ENCODE measurements around the gene PXDN. TPM values are rescaled to one million over a fixed set of nuclear protein-coding genes. Genes with fewer than 3 reads are reported as not detected.

PXDN gene
- total RNA-seq, 1 experiment from 2014 or later = 125 TPM

GRCh38 chr2:1611886-1612285 is 132.4 kb downstream of the PXDN start:
- H3K9ac ChIP-seq (ENCODE audit: low read length) = no peak overlapping the region
- intact Hi-C loops (cut with micrococcal nuclease) = no loop called here
- TF ChIP-seq EZH2phosphoT487 (IDR thresholded peaks at IDR 0.05; ENCODE audit: borderline replicate concordance, low read length) (no peak), EZH2 (IDR thresholded peaks at IDR 0.05; ENCODE audit: low read length, unreplicated experiment) (no peak), CTCF (conservative IDR thresholded peaks at IDR 0.05; ENCODE audit: low read depth, low read length) (no peak)
- H2AFZ ChIP-seq (ENCODE audit: low read length) = no peak overlapping the region
- ATAC-seq (no peak), DNase-seq (no peak)
- no peaks in the 10 kb centered on the region for H3K27me3 ChIP-seq (ENCODE audit: low read length)
- no peak overlapping the region for H3K4me2 ChIP-seq (ENCODE audit: low read length)
- no peaks in the 10 kb centered on the region for H3K9me3 ChIP-seq (ENCODE audit: low read length)
- H3F3A ChIP-seq (ENCODE audit: low read length, unreplicated experiment) = no peaks in the 10 kb centered on the region
- H3K4me3 ChIP-seq (ENCODE audit: low read length) = no peak overlapping the region
- no peaks in the 10 kb centered on the region for H4K20me1 ChIP-seq (ENCODE audit: low read length)
- no TSS peak for BruUV-seq (replicated peaks)
- CTCF ChIA-PET = no interaction called here
- no peak overlapping the region for H3K27ac ChIP-seq (ENCODE audit: low read length)
- H3K9me2 ChIP-seq (replicated peaks; ENCODE audit: low read length) = no peaks in the 10 kb centered on the region
- H3K4me1 ChIP-seq (ENCODE audit: insufficient read depth, low read length) = peaks cover 21% of the 10 kb centered on the region
- POLR2A ChIA-PET (ENCODE audit: unreplicated experiment) = no interaction called here
- H3K79me2 ChIP-seq (ENCODE audit: low read length) = no peaks in the 10 kb centered on the region
- no peaks in the 10 kb centered on the region for H3K36me3 ChIP-seq (ENCODE audit: low read depth, low read length)

GRCh38 chr2:1610096-1610485 is 134.2 kb downstream of the PXDN start:
- intact Hi-C loops (cut with micrococcal nuclease) = no loop called here
- no peak for DNase-seq
- Histone ChIP-seq H3K27ac (ENCODE audit: low read length) (no peak overlapping the region), H2AFZ (ENCODE audit: low read length) (no peak overlapping the region), H3K9me2 (replicated peaks; ENCODE audit: low read length) (no peaks in the 10 kb centered on the region), H3K36me3 (ENCODE audit: low read depth, low read length) (no peaks in the 10 kb centered on the region), H3F3A (ENCODE audit: low read length, unreplicated experiment) (no peaks in the 10 kb centered on the region), H4K20me1 (ENCODE audit: low read length) (no peaks in the 10 kb centered on the region), H3K79me2 (ENCODE audit: low read length) (no peaks in the 10 kb centered on the region), H3K4me1 (ENCODE audit: insufficient read depth, low read length) (peaks cover 21% of the 10 kb centered on the region), H3K9me3 (ENCODE audit: low read length) (no peaks in the 10 kb centered on the region), H3K4me3 (ENCODE audit: low read length) (no peak overlapping the region), H3K27me3 (ENCODE audit: low read length) (no peaks in the 10 kb centered on the region), H3K9ac (ENCODE audit: low read length) (no peak overlapping the region), H3K4me2 (ENCODE audit: low read length) (no peak overlapping the region)
- TF ChIP-seq EZH2 (IDR thresholded peaks at IDR 0.05; ENCODE audit: low read length, unreplicated experiment) (no peak), EZH2phosphoT487 (IDR thresholded peaks at IDR 0.05; ENCODE audit: borderline replicate concordance, low read length) (no peak), CTCF (conservative IDR thresholded peaks at IDR 0.05; ENCODE audit: low read depth, low read length) (no peak)
- ChIA-PET CTCF (no interaction called here), POLR2A (ENCODE audit: unreplicated experiment) (no interaction called here)
- BruUV-seq (replicated peaks) = no TSS peak
- ATAC-seq = no peak

DNA sequence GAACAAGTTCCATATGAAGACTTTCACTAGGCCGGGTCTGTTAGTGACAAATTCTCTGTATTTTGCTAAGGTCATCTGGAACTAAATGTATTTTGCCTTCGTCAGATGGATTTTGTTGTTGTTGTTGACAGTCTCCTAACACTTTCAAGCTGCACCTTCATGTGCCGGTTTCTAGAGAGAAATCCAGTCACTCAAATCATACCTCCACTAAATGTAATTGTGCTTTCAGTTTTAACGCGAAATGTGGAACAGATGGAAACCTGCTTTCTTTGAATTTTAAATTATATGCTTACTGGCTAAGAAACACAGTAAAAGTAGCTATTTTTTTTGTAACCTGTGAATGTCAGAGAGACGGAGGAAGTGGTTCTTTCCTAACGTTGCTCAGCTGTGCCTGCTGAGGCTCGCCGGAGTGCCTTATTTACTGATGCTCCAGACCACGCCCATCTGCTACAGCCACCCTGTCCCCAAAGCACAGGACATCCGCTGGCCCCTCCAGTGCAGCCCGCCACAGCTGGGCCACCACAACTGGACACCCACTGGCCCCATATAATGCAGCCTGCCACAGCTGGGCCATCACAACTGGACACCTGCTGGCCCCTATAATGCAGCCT is 134.7 kb downstream of the PXDN start:
- POLR2A ChIA-PET (ENCODE audit: unreplicated experiment) = no interaction called here
- no peaks in the 10 kb centered on the region for H3K27me3 ChIP-seq (ENCODE audit: low read length)
- no peak overlapping the region for H3K4me2 ChIP-seq (ENCODE audit: low read length)
- CTCF ChIA-PET = no interaction called here
- intact Hi-C loops (cut with micrococcal nuclease) = no loop called here
- no peak overlapping the region for H3K4me3 ChIP-seq (ENCODE audit: low read length)
- no peaks in the 10 kb centered on the region for H4K20me1 ChIP-seq (ENCODE audit: low read length)
- no peak for TF ChIP-seq CTCF (conservative IDR thresholded peaks at IDR 0.05; ENCODE audit: low read depth, low read length)
- TF ChIP-seq EZH2 (IDR thresholded peaks at IDR 0.05; ENCODE audit: low read length, unreplicated experiment) = no peak
- no peak for TF ChIP-seq EZH2phosphoT487 (IDR thresholded peaks at IDR 0.05; ENCODE audit: borderline replicate concordance, low read length)
- no peaks in the 10 kb centered on the region for H3K79me2 ChIP-seq (ENCODE audit: low read length)
- no peak overlapping the region for H2AFZ ChIP-seq (ENCODE audit: low read length)
- no peak overlapping the region for H3K9ac ChIP-seq (ENCODE audit: low read length)
- H3K36me3 ChIP-seq (ENCODE audit: low read depth, low read length) = no peaks in the 10 kb centered on the region
- no TSS peak for BruUV-seq (replicated peaks)
- H3K27ac ChIP-seq (ENCODE audit: low read length) = no peak overlapping the region
- ATAC-seq (no peak), DNase-seq (no peak)
- peaks cover 21% of the 10 kb centered on the region for H3K4me1 ChIP-seq (ENCODE audit: insufficient read depth, low read length)
- no peaks in the 10 kb centered on the region for H3K9me3 ChIP-seq (ENCODE audit: low read length)
- H3K9me2 ChIP-seq (replicated peaks; ENCODE audit: low read length) = no peaks in the 10 kb centered on the region
- H3F3A ChIP-seq (ENCODE audit: low read length, unreplicated experiment) = no peaks in the 10 kb centered on the region

Measured in PC-3 (cell line).